ENCODE measurements around the gene SOHLH1. TPM values are rescaled to one million over a fixed set of nuclear protein-coding genes. Genes with fewer than 3 reads are reported as not detected.

Gene SOHLH1
- total RNA-seq, 1 experiment from 2014 or later: not detected

DNA sequence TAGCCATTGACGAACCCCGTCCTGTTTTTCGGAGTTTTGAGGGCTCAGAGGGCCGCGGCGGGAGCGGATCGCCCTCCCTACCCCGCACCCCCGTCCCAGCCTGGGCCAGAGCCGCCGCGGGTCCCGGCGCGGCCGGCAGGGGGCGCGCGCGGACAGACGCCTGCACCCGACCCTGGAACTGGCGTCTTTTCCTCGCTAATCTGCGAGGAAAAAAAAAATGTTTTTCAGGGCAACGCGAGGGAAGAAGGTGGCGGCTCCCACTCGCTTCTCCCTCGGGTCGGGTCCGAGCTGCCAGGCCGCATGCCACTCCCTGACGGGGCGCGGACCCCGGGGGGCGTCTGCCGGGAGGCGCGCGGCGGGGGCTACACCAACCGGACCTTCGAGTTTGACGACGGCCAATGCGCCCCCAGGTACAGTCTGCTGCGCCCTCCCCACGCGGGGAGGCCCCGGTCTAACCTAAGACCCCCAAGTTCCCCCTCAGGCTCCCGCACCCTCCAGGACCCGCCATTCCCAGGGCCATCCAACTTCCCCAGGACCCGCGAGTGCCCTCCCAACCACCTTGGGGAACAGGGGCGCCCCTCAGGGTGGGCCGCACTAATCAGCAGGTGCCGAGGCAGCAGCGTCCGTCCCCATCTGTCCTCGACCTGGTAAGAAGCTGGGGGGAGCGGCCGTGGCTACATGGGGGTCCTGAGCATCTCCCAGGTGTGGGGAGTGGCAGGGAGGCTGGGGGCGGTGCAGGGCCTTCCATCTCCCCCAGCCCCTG lies 2.9 kb upstream of the SOHLH1 start, which contains the start of gene KCNT1:
KCNT1 (plus strand) TSS at position 227 of the 763 bp plus-strand sequence; CDS start at position 301, 74 bp downstream.
- BruUV-seq (replicated peaks): no TSS peak
- TF ChIP-seq, protein P1, sequence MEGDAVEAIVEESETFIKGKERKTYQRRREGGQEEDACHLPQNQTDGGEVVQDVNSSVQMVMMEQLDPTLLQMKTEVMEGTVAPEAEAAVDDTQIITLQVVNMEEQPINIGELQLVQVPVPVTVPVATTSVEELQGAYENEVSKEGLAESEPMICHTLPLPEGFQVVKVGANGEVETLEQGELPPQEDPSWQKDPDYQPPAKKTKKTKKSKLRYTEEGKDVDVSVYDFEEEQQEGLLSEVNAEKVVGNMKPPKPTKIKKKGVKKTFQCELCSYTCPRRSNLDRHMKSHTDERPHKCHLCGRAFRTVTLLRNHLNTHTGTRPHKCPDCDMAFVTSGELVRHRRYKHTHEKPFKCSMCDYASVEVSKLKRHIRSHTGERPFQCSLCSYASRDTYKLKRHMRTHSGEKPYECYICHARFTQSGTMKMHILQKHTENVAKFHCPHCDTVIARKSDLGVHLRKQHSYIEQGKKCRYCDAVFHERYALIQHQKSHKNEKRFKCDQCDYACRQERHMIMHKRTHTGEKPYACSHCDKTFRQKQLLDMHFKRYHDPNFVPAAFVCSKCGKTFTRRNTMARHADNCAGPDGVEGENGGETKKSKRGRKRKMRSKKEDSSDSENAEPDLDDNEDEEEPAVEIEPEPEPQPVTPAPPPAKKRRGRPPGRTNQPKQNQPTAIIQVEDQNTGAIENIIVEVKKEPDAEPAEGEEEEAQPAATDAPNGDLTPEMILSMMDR (IDR thresholded peaks at IDR 0.05): peak; percentile 91
- TF ChIP-seq POLR2AphosphoS5 (IDR thresholded peaks at IDR 0.05; ENCODE audit: low read depth, low read length): no peak
- Histone ChIP-seq H3K4me1 (ENCODE audit: control insufficient read depth, insufficient read depth, low read length) (no peaks in the 10 kb centered on the region), H3K36me3 (ENCODE audit: control insufficient read depth, insufficient read depth, low read length) (no peaks in the 10 kb centered on the region), H3K4me3 (ENCODE audit: low read depth in 2 of 2, low read length in 2 of 2) (no peak within 1 kb of the TSS), H3K9me3 (ENCODE audit: control insufficient read depth, insufficient read depth, low read depth, low read length) (no peaks in the 10 kb centered on the region), H3K27me3 (ENCODE audit: control insufficient read depth, insufficient read depth, low read length) (no peaks in the 10 kb centered on the region), H3K27ac (ENCODE audit: low read length) (no peak within 1 kb of the TSS)
- in situ Hi-C loops (cut with HindIII; ENCODE audit: low pct_unique_long_range_greater_than_20kb, low sequenced_read_pairs): no loop called here
- ATAC-seq (peak; percentile 77), DNase-seq (ENCODE audit: low read depth, low spot score) (no peak)
- intact Hi-C loops (cut with micrococcal nuclease; ENCODE audit: unreplicated experiment): no loop called here
- ChIA-PET POLR2A (no interaction called here), CTCF (interaction anchor here (0.6 kb wide), 1 partner anchor 190 kb away, joined by 5 read pairs; no protein-coding TSS in a partner anchor)

DNA sequence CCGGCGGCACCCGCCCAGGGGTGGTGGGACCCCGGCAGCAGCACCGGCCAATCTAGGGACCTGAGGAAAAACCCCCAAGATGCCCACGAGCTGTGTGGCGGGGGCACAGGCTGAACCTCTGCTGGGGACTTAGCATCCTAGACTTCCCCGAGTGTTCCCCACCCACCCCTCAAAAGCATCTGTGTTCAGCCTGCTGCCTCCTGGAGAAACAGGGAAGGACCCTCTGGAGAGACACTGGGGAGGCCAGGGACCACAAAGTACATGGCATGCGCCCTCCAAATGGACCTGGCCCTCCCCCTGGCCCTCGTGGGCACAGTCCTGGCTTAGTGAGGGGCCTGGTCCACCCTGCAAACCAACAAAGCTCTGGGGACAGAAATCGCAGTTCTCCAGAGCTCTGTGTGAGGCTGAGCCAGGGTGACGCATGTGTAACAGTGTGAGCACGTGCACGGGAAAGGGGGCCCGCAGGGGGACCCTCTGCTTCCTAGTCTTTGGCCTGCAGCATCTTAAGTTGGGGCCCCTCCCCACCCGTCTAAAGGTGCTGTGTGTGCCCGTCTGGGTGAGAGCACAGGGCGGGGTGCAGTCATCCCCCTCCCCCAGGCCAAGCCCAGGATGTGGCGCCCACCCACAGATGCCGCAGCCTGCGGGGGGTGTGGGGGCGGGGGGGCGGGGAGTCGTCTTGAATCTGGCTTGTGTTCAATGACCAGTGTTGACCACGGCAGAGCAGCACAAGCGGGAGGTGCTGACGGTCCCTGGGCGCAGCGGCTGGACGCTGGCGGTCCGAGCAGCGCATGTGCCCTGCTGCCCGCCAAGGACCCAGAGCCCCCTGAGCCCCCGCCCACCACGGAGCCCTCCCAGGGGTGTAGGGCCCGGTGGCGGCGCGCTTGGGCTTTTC lies 2.0 kb upstream of the SOHLH1 start:
- Histone ChIP-seq H3K9me3 (ENCODE audit: control insufficient read depth, insufficient read depth, low read depth, low read length) (no peaks in the 10 kb centered on the region), H3K27me3 (ENCODE audit: control insufficient read depth, insufficient read depth, low read length) (no peaks in the 10 kb centered on the region), H3K27ac (ENCODE audit: low read length) (no peak overlapping the region), H3K4me1 (ENCODE audit: control insufficient read depth, insufficient read depth, low read length) (no peaks in the 10 kb centered on the region), H3K4me3 (ENCODE audit: low read depth in 2 of 2, low read length in 2 of 2) (no peak overlapping the region), H3K36me3 (ENCODE audit: control insufficient read depth, insufficient read depth, low read length) (no peaks in the 10 kb centered on the region)
- no TSS peak for BruUV-seq (replicated peaks)
- CTCF ChIA-PET: no interaction called here
- TF ChIP-seq SIN3A (IDR thresholded peaks at IDR 0.05; ENCODE audit: borderline replicate concordance, insufficient read depth, low read depth, low read length) (no peak), TCF7L2 (IDR thresholded peaks at IDR 0.05; ENCODE audit: low read depth, low read length) (no peak), POLR2AphosphoS5 (IDR thresholded peaks at IDR 0.05; ENCODE audit: low read depth, low read length) (no peak)
- TF ChIP-seq, protein P2, sequence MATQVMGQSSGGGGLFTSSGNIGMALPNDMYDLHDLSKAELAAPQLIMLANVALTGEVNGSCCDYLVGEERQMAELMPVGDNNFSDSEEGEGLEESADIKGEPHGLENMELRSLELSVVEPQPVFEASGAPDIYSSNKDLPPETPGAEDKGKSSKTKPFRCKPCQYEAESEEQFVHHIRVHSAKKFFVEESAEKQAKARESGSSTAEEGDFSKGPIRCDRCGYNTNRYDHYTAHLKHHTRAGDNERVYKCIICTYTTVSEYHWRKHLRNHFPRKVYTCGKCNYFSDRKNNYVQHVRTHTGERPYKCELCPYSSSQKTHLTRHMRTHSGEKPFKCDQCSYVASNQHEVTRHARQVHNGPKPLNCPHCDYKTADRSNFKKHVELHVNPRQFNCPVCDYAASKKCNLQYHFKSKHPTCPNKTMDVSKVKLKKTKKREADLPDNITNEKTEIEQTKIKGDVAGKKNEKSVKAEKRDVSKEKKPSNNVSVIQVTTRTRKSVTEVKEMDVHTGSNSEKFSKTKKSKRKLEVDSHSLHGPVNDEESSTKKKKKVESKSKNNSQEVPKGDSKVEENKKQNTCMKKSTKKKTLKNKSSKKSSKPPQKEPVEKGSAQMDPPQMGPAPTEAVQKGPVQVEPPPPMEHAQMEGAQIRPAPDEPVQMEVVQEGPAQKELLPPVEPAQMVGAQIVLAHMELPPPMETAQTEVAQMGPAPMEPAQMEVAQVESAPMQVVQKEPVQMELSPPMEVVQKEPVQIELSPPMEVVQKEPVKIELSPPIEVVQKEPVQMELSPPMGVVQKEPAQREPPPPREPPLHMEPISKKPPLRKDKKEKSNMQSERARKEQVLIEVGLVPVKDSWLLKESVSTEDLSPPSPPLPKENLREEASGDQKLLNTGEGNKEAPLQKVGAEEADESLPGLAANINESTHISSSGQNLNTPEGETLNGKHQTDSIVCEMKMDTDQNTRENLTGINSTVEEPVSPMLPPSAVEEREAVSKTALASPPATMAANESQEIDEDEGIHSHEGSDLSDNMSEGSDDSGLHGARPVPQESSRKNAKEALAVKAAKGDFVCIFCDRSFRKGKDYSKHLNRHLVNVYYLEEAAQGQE (IDR thresholded peaks at IDR 0.05; ENCODE audit: insufficient read depth in 1 of 2, low read depth in 2 of 2, low read length in 1 of 2): no peak
- TF ChIP-seq, protein P1 (IDR thresholded peaks at IDR 0.05): no peak
- POLR2A ChIA-PET: no interaction called here
- intact Hi-C loops (cut with micrococcal nuclease; ENCODE audit: unreplicated experiment) (no loop called here), in situ Hi-C loops (cut with HindIII; ENCODE audit: low pct_unique_long_range_greater_than_20kb, low sequenced_read_pairs) (no loop called here)
- DNase-seq (ENCODE audit: low read depth, low spot score) (no peak), ATAC-seq (peak; percentile 10; the same call in 1 of the 2 replicates)
